GM10847 (cell line): Measurements from ENCODE around the gene PPP6R3.

Source experiments
- POLR2A ChIP-seq: IDR thresholded peaks from 2 replicates; pipeline ENCODE4 v1.6.1; 2011; ENCODE audit not compliant: insufficient read length; ENCODE audit errors: extremely low read depth

PPP6R3 gene

DNA sequence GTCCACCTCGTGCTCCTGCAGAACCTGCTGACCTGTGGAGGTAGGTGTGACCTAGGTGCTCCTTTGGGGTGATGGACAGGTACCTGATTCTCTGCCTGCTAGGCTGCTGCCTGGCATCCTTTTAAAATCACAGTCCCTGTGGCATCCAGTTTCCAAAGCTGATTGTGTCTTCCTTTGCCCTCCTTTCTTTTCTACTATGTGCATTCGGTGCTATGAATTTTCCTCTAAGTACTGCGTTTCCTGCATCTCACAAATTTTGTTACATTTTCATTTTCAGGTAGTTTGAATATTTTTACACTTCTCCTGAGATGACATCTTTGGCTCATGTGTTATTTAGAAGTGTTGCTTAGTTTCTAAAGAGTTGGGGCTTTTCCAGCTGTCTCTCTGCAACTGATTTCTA lies 30.9 kb upstream of the PPP6R3 start:
- no peak for TF ChIP-seq POLR2A

DNA sequence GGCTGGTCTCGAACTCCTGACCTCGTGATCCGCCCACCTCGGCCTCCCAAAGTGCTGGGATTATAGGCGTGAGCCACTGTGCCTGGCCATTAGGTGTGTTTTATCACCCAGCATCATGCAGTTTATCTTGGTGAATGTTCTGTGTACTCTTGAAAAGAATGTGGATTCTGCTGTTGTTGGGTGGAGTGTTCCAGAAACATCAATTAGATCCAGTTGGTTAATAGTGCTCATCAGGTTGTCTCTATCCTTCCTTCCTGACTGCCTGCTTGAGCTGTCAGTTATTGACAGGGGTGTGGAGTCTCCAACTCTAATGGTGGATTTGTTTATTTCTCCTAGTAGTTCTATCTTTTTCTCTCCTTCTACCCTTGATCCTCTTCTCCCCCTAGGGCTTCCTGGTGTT lies 30.2 kb upstream of the PPP6R3 start:
- TF ChIP-seq POLR2A, result no peak

DNA sequence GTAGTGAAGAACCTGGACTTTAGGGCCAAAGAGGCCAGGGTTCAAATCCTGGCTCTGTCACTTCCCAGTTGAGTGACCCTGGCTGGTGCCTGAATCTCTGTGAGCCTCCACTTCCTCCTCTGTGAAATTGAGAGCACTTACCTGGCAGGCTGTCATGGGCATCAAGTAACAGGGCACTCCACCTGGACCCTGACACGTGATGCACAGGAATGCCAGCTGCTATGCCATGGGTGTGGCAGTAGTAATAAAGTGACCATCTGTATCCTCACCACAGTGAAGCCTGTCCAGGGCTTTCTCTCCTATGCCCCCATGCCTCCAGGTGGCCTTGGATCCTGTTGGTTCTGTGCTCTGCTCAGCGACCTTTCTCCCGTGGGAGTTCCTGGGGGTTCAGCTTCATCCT lies 29.8 kb upstream of the PPP6R3 start:
- no peak for TF ChIP-seq POLR2A

GRCh38 chr11:68431984-68432645 lies 28.4 kb upstream of the PPP6R3 start:
- no peak for TF ChIP-seq POLR2A

DNA sequence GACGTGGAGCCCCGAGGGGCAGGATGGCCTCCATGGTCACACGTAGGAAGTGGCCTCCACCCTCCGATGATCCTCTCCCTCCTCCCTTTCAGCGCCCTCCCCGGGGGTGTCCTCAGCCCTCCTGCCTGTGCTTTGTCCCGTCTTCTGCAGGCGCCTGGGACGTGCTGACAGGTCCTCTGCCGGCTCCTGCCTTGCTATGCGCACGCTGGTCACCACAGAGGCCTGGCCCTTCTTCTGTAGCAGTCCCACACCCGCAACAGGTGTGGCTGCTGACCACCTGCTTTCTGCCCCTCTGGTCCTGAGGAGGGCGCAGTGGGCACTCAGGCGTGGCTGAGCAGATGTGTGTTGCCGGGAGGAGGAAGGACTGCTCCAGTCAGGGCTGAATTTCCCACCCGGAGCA lies 27.7 kb upstream of the PPP6R3 start:
- no peak for TF ChIP-seq POLR2A

- no peak for TF ChIP-seq POLR2A
Observed at GRCh38 chr11:68433541-68433940, 27.0 kb upstream of the PPP6R3 start.

- no peak for TF ChIP-seq POLR2A
Observed at GRCh38 chr11:68436162-68436888, 24.2 kb upstream of the PPP6R3 start.

GRCh38 chr11:68436985-68437926 lies 23.3 kb upstream of the PPP6R3 start:
- no peak for TF ChIP-seq POLR2A

DNA sequence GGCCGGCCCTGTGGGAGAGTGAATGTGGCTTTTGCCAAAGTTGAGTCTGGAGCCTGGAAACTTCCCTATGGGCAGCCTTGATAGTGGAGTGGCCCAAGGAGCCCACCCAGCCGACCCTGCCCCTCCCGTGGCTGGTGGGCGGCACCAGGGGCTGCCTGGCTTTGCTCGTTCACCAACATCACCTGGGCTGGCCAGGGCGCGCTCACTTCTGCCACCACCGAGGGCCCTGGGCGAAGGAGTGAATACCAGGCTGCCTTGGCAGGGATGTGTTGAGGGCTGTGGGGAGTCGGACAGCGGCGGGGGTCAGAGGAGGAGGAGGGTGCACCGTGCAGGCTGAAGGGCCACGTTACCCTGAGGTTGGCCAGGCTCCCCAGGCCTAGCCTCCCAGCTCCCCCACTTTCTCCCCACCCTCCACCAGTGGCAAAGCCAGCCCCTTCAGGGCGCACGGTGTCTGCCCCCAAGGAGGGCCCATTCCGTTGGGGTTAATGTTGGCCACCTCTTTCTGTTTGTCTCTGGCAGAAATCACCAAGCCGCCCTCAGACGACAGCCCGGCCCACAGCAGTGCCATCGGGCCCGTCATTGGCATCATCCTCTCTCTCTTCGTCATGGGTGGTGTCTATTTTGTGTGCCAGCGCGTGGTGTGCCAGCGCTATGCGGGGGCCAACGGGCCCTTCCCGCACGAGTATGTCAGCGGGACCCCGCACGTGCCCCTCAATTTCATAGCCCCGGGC lies 22.5 kb upstream of the PPP6R3 start:
- TF ChIP-seq POLR2A, result no peak

DNA sequence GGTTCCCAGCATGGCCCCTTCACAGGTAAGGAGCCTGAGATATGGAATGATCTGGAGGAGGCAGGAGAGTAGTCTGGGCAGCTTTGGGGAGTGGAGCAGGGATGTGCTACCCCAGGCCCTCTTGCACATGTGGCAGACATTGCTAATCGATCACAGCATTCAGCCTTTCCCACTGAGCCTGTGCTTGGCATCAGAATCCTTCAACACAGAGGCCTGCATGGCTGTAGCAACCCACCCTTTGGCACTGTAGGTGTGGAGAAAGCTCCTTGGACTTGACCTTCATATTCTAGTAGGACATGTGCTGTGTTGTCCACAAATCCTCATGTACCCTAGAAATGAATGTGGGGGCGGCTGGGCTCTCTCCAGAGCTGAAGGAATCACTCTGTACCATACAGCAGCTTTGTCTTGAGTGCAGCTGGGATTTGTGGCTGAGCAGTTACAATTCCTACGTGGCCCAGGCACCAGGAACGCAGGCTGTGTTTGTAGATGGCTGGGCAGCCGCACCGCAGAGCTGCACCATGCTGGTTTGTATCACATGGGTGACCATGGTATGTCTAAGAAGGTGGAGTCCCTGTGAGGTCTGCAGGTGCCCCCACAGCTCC lies 21.8 kb upstream of the PPP6R3 start:
- TF ChIP-seq POLR2A, result no peak

GRCh38 chr11:68439355-68440065 lies 21.0 kb upstream of the PPP6R3 start:
- TF ChIP-seq POLR2A, result no peak

- TF ChIP-seq POLR2A, result no peak
Observed at GRCh38 chr11:68440224-68440623, 20.3 kb upstream of the PPP6R3 start.

DNA sequence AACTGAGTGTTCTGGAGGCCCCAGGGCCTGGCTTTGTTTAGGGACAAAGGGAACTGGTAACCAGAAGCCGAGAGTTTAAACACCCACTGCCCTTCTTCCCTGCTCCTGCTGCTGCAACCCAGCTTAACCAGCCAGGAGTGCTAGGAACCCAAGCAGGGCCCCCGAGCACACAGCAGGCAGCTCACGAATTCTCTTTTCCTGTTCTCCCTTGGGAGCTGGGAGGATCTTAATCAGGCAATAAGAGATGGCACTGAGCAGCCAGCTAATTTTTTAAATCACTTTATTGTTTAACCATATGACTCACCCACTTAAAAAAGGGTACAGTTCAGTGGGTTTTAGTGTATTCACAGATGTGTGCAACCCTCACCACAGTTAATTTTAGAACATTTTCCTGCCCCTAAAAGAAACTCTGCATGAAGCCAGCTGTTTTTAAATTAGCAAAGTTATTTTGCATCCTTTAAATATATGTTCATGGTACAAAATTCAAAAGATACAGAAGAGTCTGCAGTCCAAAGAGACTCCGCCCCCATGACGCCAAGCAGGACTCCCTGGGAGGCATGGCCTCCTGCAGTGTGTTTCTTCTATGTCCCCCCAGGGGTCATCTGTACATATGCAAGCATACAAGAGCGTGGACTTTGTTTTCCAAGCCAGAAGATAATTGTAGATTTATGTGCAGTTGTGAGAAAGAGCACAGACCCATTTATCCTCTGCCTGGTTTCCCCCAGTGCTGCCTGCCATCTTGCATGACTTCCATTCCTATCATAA lies 18.9 kb upstream of the PPP6R3 start:
- TF ChIP-seq POLR2A, result no peak
